ENCODE data around the gene ERBB4.

GRCh38 chr2:211498551-211499205, 1039.9 kb downstream of the ERBB4 start:
- TF ChIP-seq, protein P1, sequence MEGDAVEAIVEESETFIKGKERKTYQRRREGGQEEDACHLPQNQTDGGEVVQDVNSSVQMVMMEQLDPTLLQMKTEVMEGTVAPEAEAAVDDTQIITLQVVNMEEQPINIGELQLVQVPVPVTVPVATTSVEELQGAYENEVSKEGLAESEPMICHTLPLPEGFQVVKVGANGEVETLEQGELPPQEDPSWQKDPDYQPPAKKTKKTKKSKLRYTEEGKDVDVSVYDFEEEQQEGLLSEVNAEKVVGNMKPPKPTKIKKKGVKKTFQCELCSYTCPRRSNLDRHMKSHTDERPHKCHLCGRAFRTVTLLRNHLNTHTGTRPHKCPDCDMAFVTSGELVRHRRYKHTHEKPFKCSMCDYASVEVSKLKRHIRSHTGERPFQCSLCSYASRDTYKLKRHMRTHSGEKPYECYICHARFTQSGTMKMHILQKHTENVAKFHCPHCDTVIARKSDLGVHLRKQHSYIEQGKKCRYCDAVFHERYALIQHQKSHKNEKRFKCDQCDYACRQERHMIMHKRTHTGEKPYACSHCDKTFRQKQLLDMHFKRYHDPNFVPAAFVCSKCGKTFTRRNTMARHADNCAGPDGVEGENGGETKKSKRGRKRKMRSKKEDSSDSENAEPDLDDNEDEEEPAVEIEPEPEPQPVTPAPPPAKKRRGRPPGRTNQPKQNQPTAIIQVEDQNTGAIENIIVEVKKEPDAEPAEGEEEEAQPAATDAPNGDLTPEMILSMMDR (IDR thresholded peaks at IDR 0.05): no peak
- TF ChIP-seq POLR2A (IDR thresholded peaks at IDR 0.05) (no peak), POLR2AphosphoS5 (IDR thresholded peaks at IDR 0.05) (no peak), EP300 (IDR thresholded peaks at IDR 0.05) (no peak)
